ENCODE results near the gene PSME3.
"Not testable (repeated sequence)": the region's sequence is repeated elsewhere in the genome, so short reads cannot be mapped to it uniquely, and the experiment has no call there.

Gene PSME3

GRCh38 chr17:42851371-42852240 lies 18.4 kb downstream of the PSME3 start:
- DNase-seq: not testable (repeated sequence)

- no peak for DNase-seq
Measured at GRCh38 chr17:42852351-42852750, 19.2 kb downstream of the PSME3 start.

- DNase-seq: no peak
Measured at GRCh38 chr17:42853004-42853403, 19.8 kb downstream of the PSME3 start.

- DNase-seq: no peak
Measured at GRCh38 chr17:42853597-42853967, 20.4 kb downstream of the PSME3 start.

GRCh38 chr17:42853968-42854790 lies 21.0 kb downstream of the PSME3 start:
- no peak for DNase-seq

GRCh38 chr17:42855048-42855596 lies 21.9 kb downstream of the PSME3 start:
- no peak for DNase-seq

- not testable (repeated sequence) for DNase-seq
Measured at GRCh38 chr17:42856093-42856492, 22.9 kb downstream of the PSME3 start.

GRCh38 chr17:42856516-42856915 lies 23.3 kb downstream of the PSME3 start:
- DNase-seq: not testable (repeated sequence)

- DNase-seq: no peak
Measured at GRCh38 chr17:42857389-42857788, 24.2 kb downstream of the PSME3 start.

GRCh38 chr17:42865638-42866094 lies 32.5 kb downstream of the PSME3 start:
- DNase-seq: no peak

- DNase-seq: no peak
Measured at GRCh38 chr17:42866216-42866615, 33.0 kb downstream of the PSME3 start.

GRCh38 chr17:42866631-42867575 lies 33.7 kb downstream of the PSME3 start:
- no peak for DNase-seq

GRCh38 chr17:42867694-42868261 lies 34.6 kb downstream of the PSME3 start:
- not testable (repeated sequence) for DNase-seq

- no peak for DNase-seq
Measured at GRCh38 chr17:42868338-42868737, 35.1 kb downstream of the PSME3 start.

- no peak for DNase-seq
Measured at GRCh38 chr17:42871647-42872046, 38.5 kb downstream of the PSME3 start.

- DNase-seq: no peak
Measured at GRCh38 chr17:42872251-42872965, 39.2 kb downstream of the PSME3 start.

- no peak for DNase-seq
Measured at GRCh38 chr17:42873315-42873714, 40.1 kb downstream of the PSME3 start.

- not testable (repeated sequence) for DNase-seq
Measured at GRCh38 chr17:42873932-42874695, 40.9 kb downstream of the PSME3 start.

GRCh38 chr17:42877037-42877436 lies 43.8 kb downstream of the PSME3 start:
- no peak for DNase-seq

GRCh38 chr17:42878123-42878880 lies 45.1 kb downstream of the PSME3 start:
- DNase-seq: no peak
